ENCODE measurements around the gene RPH3AL.
"Not testable (repeated sequence)": the region's sequence is repeated elsewhere in the genome, so short reads cannot be mapped to it uniquely, and the experiment has no call there.

The RPH3AL gene

DNA sequence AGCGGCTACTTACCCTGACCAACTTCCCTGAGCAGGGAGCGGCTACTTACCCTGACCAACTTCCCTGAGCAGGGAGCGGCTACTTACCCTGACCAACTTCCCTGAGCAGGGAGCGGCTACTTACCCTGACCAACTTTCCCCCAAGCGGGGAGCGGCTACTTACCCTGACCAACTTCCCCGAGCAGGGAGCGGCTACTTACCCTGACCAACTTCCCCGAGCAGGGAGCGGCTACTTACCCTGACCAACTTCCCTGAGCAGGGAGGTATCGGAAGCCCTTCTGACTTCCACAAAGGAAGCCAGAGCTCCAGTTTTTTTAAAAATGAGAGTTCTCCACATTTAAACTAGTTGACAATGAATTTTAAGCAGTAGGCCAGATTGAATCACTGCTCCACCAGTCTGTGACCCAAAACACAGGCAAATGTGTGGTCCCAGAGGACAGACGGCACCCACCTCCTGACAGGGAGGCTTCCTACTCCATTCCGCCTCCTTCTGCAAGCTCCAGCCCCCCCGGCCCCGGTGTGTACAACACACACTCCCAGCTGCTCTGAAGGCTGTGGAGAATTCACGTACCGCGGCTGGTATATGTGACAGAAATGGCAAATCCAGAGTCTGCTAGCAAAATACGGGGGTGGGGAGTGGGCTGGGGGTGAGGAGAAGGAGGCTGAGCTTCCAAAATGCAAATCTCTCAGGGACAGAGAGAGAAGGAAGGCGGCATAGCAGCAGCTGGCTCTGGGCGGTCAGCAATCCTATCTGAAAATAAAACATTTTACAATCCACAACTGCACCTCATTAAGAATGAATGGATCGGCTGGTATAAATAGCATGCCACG is 118.2 kb downstream of the RPH3AL start:
- DNase-seq: not testable (repeated sequence)

DNA sequence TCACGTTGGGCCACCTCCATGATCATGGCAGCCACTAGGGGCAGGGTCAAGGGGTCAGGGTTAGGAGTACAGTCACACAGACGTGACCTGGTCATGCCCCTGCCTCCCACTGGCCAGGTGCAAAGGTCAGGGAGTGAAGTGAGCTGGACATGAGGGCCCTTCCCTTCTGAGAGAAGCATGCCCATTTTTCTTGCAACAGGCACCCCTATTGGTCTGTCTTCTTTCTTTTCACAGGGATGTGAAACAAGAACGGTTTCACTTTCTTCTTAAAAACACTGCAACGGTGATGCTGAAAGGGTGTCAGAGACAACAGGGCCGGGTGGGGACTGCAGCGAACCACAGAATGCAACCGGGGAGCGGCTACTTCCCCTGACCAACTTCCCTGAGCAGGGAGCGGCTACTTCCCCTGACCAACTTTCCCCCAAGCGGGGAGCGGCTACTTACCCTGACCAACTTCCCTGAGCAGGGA is 119.1 kb downstream of the RPH3AL start:
- DNase-seq: no peak

GRCh38 chr17:231966-232807 is 120.4 kb downstream of the RPH3AL start:
- no peak for DNase-seq

DNA sequence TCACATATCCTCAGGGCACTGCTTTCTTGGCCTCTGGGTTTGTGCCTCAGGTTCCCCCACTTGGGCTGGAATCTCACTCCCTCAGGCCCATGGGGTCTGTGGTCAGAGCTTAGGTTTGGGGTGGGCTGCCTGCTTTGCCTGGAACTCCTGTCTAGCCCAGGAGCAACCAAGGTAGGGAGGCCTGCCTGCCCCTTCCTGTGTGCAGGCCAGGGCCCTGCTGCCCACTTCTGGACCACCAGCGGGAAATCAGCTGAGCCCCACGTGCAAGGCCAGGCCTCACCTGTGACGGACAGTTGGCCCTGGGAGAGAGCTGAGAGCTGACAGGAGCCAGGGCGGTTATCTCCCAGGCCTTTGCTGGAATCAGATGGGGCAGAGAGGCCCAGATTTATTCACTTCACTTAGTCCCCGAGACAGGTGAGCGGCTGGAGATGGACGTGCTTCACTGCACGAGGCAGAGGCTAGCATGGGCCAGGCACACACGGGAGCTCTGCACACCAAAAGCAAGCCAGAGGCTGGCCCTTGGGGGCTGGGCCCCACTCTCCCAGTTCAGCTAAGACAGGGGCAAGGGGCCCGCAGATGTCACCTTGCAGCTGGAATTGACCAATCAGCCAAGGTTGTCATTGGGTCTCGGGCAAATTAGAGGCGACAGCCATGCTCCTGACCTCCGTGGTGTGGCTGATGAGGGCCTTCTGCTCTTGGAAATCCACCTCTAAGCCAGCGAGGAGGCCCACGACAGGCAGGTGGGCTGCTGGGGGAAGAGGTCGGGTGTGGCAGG is 121.2 kb downstream of the RPH3AL start:
- DNase-seq: no peak

DNA sequence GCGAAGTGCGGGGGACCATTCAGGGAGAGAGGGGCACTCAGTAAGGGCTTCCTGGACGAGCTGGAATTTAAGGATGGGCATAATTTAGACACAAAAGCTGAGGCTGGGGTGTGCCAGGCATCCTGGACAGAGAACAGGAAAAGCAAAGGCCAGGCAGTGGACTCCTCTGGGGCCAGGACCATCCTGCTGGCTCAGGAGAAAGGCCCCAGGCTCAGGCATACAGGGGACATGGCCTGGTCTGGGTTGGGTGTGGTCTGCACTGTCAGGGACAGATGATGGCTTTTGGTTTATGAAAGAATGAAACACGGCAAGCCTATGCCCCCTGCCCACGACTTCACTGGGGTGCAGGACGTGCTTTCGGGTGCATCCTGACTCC is 122.2 kb downstream of the RPH3AL start:
- DNase-seq: no peak

- DNase-seq: no peak
These were observed 122.8 kb downstream of the RPH3AL start for GRCh38 chr17:229709-230394.

DNA sequence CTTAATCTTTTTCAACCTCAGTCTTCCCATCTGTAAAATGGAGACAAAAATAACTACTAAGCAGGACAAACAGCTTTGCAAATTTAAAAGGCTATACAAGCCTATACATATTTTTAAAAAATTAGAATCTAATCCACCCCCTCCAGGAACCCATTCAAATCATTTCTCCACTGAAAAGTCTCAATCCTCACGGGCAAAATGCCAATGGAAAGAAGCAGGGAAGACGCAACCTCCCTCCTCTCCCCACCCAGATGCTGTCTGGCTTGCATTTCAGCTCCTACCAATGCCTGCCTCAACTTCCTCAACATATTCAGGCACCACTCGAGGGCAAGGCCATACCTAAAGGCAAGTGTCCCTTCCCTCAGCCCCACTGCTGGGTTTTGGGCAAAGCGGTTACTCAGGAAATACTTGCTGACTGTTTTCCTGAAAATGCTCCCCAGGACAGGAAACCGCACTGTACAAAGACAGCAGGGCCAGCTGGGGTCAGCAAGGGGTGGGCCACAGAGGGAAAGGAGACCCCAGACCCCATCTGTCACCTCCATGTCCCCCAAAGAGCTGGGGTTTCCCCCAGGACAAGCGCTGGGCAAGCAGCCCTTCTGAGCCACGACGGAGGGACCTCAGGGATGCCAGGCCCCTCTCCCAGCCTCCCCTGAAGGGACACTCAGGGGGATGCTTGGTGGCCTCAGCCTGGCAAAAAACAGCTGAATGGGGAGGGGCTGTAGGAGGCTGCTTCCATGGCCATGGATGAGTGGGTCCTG is 123.5 kb downstream of the RPH3AL start:
- no peak for DNase-seq

DNA sequence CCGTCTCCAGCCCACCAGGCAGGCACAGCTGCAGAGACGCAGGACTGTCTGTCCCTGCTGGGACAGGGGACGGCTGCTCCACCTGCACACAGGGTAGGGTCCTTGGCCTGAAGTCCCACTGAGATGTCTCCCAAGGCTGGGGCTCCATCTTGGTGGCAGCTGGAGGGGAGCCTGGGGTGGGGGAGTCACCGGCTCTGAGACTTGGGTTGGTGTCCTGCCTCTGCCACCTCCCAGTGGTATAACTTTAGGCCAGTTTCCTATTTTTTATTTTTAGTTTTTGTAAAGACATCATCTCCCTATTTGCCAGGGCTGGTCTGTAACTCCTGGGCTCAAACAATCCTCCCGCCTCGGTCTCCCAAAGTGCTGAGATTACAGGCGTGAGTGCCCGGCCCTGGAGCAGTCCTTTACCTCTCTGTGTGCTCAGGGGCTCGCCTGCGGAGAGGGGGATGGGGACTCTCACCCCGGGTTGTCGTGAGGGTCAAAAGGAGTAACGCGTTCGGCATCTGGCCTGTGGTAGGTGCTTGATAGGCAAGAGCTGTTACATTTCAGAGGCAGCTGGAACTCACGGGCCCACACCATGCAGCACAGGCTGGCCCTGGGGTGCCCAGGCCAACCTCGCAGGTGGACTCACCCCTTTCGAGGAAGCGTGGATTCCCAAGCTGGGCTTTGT is 124.5 kb downstream of the RPH3AL start:
- DNase-seq: no peak

GRCh38 chr17:227078-227945 is 125.3 kb downstream of the RPH3AL start:
- DNase-seq: no peak

- DNase-seq: no peak
These were observed 126.2 kb downstream of the RPH3AL start for GRCh38 chr17:226108-227077.

DNA sequence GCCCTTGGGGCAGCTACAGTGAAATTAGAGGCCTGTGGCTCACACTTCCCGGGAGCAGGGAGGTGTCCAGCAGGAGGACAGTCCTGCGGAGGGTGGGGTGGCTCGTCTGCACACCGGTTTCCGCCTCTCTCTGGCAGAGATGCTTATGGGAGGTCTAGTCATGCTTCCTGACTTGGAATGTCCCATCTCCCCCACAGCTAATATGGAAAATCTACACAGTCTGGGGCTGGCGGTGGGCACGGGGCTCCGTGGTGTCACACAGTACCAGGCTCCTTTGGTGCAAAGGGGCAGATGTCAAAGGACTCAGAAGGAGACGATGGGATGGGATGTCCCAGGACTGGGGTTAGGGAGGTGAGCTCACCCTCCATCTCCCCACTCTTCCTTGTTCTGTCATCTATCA is 127.1 kb downstream of the RPH3AL start:
- no peak for DNase-seq

DNA sequence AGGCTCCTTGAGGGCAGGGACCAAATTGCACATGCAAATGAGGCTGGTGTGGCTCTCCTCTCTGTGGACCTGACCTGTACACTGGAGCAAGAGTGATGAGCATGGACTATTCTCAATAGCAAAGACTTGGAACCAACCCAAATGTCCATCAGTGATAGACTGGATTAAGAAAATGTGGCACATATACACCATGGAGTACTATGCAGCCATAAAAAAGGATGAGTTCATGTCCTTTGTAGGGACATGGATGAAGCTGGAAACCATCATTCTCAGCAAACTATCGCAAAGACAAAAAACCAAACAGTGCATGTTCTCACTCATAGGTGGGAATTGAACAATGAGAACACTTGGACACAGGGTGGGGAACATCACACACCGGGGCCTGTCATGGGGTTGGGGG is 128.0 kb downstream of the RPH3AL start:
- not testable (repeated sequence) for DNase-seq

DNA sequence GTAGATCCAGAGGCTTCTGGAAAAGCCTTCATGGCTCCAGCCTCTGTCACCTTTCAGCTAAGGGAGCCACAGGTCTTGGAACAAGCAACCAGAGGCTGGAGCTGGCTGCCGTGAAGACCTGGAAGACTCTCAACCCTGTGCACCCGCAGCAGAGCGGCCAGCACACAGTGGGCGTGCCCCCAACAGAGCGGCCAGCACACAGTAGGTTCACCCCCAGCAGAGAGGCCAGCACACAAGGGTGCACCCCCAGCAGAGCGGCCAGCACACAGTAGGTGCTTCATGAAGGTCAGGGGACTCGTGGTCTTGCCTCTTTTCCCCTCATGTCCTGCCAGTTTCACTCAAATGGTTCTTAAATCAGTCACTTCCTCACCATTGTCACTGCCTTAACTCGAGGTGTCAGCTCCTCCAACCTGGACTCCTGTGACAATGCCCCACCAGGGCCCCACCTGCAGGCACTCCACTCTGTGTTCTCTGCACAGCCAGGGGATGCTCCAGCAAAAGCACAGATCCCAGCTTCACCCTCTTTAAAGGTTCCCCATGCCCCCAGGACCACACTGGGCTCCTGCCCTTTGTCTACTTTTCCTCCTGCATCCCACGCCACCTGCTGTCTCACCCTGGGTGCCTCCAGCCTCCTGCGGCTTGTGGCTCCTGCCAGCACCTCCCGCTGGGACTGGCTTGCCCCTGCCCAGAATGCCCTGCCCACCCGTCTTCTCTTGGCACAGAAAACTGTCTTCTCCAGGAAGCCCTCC is 128.7 kb downstream of the RPH3AL start:
- DNase-seq: no peak

DNA sequence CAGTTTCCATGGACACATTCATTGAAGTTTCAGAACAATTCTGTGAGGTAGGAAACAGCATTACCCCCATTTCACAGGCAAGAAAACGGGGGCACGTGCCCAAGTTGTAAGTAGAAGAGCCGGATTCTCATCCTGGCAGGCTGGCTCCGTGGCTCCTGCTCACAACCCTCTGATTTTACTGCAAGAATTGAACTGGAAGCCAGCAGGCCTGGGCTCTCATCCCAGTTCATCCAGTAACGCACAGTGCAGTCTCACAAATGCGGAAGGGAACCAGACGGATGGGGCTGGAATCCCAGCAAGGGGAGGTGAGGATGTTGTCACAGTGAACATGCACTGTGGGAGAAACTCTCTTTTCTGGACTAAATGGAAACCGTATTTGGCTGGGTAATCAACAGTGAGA is 130.4 kb downstream of the RPH3AL start:
- no peak for DNase-seq

DNA sequence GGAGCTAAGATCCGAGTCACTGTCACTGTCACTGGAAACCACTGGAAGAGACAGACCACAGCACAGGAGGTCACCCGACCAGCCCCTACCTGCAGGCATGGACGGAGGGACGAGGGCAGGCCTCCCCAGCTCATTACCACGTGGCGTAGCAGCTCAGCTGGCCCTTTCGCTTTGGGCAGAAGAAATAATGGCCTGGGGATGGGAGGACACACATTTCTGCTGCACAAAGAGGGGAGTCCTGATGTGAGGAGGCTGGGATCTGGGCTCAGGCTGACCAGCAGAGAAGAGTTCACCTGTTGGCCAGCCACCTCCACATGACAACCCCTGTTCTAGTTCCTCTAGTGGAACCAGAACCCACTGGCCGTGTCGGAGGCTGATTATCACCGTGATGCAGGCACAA is 132.9 kb downstream of the RPH3AL start:
- no peak for DNase-seq

DNA sequence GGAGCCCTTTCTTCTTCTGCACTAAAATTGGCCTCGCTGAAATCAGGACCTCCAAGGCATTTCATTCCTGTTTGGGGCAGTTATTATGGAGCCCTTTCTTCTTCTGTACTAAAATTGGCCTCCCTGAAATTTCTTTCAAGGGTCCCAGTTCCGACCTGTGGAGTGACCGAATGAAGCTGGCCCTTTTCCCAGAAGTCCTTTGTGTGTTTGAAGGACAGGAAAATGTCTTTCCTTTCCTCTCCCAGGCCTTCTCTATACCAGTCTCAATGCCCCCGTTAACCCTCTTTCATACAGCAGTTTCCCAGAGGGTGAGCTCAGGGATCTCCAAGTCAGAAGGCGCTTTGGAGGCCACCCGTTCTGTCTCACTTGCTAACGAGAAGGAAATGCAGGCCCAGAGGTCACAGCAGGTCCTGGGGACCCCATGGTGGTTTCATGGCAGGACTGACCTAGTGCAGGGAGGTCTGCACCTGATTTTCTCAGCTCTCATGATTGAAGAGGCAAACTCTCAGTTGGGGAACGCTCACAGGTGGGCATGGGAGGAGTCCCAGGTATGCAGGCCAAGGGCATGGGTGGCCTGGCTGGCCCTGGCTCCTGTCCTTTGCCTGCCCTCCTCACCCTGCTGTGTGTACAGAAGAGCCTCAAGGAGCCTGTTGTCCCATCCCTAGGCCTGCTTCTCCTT is 134.0 kb downstream of the RPH3AL start:
- DNase-seq: no peak

DNA sequence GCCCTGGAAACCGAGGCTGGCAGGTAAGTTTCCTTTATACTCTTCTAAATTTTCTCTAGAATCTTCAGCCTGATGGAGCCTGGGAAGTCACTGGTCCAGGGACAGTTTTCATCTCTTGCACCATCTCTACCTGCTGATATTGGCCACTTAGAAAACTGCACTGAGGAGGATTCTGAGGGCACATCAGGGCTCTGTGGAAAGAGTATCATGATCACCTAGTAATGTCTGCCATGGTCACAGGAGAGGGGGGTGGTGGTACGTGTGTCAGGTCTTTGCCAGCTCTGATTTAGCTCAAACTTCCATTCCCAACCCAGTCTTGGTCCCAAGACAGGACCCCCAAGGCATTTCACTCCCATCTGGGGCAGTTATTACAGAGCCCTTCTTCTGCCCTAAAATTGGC is 136.0 kb downstream of the RPH3AL start:
- no peak for DNase-seq
